SU-DHL-6 (cell line): ENCODE results near the gene ZNF334.

Source experiments
- EZH2phosphoT487 ChIP-seq: fragments of 200-600 bp; sonication (generic), shearing (Covaris generic); conservative IDR thresholded peaks from 2 replicates; pipeline ENCODE4 v1.6.1; 2018; ENCODE audit warnings: mild to moderate bottlenecking, antibody characterized with exemption, low read length, moderate library complexity, mixed read lengths
- TF ChIP-seq, protein P1 (sequence below): fragments of 200-600 bp; sonication (generic); IDR thresholded peaks from one replicate; pipeline ENCODE4 v1.5.1; 2017; ENCODE audit warnings: antibody characterized with exemption, mild to moderate bottlenecking, low read length, moderate library complexity; ENCODE audit not compliant: insufficient read depth, poor library complexity, severe bottlenecking

DNA sequence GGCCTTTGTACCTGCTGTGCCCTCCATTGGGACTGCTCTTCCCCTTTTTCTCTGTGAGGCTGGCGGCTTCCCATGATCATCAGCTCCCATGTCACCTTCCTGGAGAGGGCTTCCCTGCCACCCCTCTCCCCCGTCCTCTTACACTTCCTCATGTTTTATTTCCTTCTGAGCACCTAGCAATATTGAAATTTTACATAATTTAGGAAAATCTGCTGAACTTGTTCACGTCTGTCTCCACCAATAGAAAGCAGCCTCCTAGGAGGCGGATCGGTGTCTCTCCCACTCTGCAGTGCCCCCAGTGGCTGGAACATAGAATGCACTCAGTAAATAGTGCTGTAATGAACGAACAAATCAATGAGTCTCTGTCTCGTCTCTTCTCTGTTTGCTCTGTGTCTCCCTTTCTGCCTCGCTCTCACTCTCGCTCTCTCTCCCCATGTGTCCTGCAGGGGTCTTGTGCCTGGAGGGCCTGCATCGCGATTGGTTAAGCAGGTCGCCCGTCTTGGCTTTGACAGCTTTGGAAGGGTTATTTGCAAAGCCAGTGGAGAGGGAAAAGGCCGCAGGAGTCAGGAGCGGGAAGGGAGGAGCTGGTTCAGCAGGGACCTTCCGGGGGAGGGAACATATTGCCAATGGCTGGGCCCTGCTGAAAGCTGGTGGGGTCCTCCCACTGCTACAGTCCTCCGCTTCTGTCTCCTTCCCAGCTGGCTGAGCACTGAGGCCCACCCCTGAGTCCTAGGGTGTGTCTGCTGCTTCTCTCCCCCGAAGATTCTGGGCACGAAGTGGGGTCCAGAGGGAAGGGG is 49.2 kb upstream of the ZNF334 start:
- TF ChIP-seq, protein P1, sequence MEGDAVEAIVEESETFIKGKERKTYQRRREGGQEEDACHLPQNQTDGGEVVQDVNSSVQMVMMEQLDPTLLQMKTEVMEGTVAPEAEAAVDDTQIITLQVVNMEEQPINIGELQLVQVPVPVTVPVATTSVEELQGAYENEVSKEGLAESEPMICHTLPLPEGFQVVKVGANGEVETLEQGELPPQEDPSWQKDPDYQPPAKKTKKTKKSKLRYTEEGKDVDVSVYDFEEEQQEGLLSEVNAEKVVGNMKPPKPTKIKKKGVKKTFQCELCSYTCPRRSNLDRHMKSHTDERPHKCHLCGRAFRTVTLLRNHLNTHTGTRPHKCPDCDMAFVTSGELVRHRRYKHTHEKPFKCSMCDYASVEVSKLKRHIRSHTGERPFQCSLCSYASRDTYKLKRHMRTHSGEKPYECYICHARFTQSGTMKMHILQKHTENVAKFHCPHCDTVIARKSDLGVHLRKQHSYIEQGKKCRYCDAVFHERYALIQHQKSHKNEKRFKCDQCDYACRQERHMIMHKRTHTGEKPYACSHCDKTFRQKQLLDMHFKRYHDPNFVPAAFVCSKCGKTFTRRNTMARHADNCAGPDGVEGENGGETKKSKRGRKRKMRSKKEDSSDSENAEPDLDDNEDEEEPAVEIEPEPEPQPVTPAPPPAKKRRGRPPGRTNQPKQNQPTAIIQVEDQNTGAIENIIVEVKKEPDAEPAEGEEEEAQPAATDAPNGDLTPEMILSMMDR, result peak; percentile 46
- no peak for TF ChIP-seq EZH2phosphoT487
